MG63 (cell line): ENCODE data around the gene KCNMA1. TPM values are rescaled to one million over a fixed set of nuclear protein-coding genes. Genes with fewer than 3 reads are reported as not detected.

Experiments
- DNase-seq: peaks from one replicate; pipeline ENCODE4 v3.0.0-alpha.2; 2020
- H3K27me3 ChIP-seq: fragments of 250-450 bp; sonication (Bioruptor Pico); 2 replicates; pipeline ENCODE4 v1.5.1; 2020; ENCODE audit warnings: mild to moderate bottlenecking, moderate library complexity
- H3K36me3 ChIP-seq: fragments of 250-450 bp; sonication (Bioruptor Pico); 2 replicates; pipeline ENCODE4 v1.5.1; 2020; ENCODE audit warnings: mild to moderate bottlenecking, moderate library complexity
- H3K4me3 ChIP-seq: fragments of 250-450 bp; sonication (Bioruptor Pico); 2 replicates; pipeline ENCODE4 v1.5.1; 2020; ENCODE audit warnings: mild to moderate bottlenecking, moderate library complexity
- H3K9me3 ChIP-seq: fragments of 250-450 bp; sonication (Bioruptor Pico); 2 replicates; pipeline ENCODE4 v1.5.1; 2020; ENCODE audit warnings: mild to moderate bottlenecking, moderate library complexity
- total RNA-seq: library from RNA; depleted of rRNA; stranded (reverse); fragments of >200 nt; shearing (Covaris generic); gene quantifications from 2 replicates; pipeline ENCODE4 v1.2.3, GENCODE V29; 2014; ENCODE audit warnings: low replicate concordance

Gene KCNMA1
- total RNA-seq, 1 experiment from 2014 or later: 40.8 TPM

- Histone ChIP-seq H3K4me3 (no peak overlapping the region), H3K9me3 (peaks cover 5% of the 10 kb centered on the region; the same call in 1 of the 2 replicates), H3K27me3 (no peaks in the 10 kb centered on the region), H3K36me3 (no peaks in the 10 kb centered on the region)
- DNase-seq: no peak
Observed at GRCh38 chr10:77641344-77641743, 3.7 kb upstream of the KCNMA1 start.

GRCh38 chr10:77640167-77640566 is 2.6 kb upstream of the KCNMA1 start:
- peaks cover 5% of the 10 kb centered on the region; the same call in 1 of the 2 replicates for H3K9me3 ChIP-seq
- no peaks in the 10 kb centered on the region for H3K27me3 ChIP-seq
- no peaks in the 10 kb centered on the region; the same call in none of the 2 replicates for H3K36me3 ChIP-seq
- DNase-seq: no peak
- no peak overlapping the region for H3K4me3 ChIP-seq

GRCh38 chr10:77639756-77640155 is 2.1 kb upstream of the KCNMA1 start:
- no peak for DNase-seq
- H3K36me3 ChIP-seq: no peaks in the 10 kb centered on the region; the same call in none of the 2 replicates
- H3K4me3 ChIP-seq: no peak overlapping the region
- H3K27me3 ChIP-seq: no peaks in the 10 kb centered on the region
- peaks cover 5% of the 10 kb centered on the region; the same call in 1 of the 2 replicates for H3K9me3 ChIP-seq

GRCh38 chr10:77638321-77639101 is 903 bp upstream of the KCNMA1 start:
- peak; percentile 69 for DNase-seq
- Histone ChIP-seq H3K9me3 (no peaks in the 10 kb centered on the region), H3K4me3 (peak overlapping the region; percentile 57), H3K36me3 (peaks cover 8% of the 10 kb centered on the region), H3K27me3 (no peaks in the 10 kb centered on the region)

GRCh38 chr10:77636967-77637531 is 559 bp downstream of the KCNMA1 start:
- Histone ChIP-seq H3K27me3 (no peaks in the 10 kb centered on the region), H3K4me3 (peak overlapping the region; percentile 90), H3K9me3 (no peaks in the 10 kb centered on the region), H3K36me3 (peaks cover 8% of the 10 kb centered on the region)
- peak; percentile 19 for DNase-seq

- no peaks in the 10 kb centered on the region for H3K9me3 ChIP-seq
- H3K4me3 ChIP-seq: peak overlapping the region; percentile 90
- no peaks in the 10 kb centered on the region for H3K27me3 ChIP-seq
- H3K36me3 ChIP-seq: peaks cover 8% of the 10 kb centered on the region
- DNase-seq: peak; percentile 31
Observed at GRCh38 chr10:77636282-77636966, 1.2 kb downstream of the KCNMA1 start.

GRCh38 chr10:77635402-77636227 is 2.0 kb downstream of the KCNMA1 start:
- Histone ChIP-seq H3K9me3 (no peaks in the 10 kb centered on the region), H3K36me3 (peaks cover 11% of the 10 kb centered on the region), H3K27me3 (no peaks in the 10 kb centered on the region), H3K4me3 (peak overlapping the region; percentile 90)
- no peak for DNase-seq

GRCh38 chr10:77634939-77635338 is 2.7 kb downstream of the KCNMA1 start:
- no peaks in the 10 kb centered on the region for H3K27me3 ChIP-seq
- DNase-seq: no peak
- peak overlapping the region; percentile 90 for H3K4me3 ChIP-seq
- H3K9me3 ChIP-seq: no peaks in the 10 kb centered on the region
- peaks cover 14% of the 10 kb centered on the region for H3K36me3 ChIP-seq

- Histone ChIP-seq H3K27me3 (no peaks in the 10 kb centered on the region), H3K4me3 (no peak overlapping the region), H3K36me3 (peaks cover 19% of the 10 kb centered on the region), H3K9me3 (no peaks in the 10 kb centered on the region)
- DNase-seq: peak; percentile 67
Observed at GRCh38 chr10:77633376-77633775, 4.2 kb downstream of the KCNMA1 start.

- H3K27me3 ChIP-seq: no peaks in the 10 kb centered on the region
- H3K9me3 ChIP-seq: no peaks in the 10 kb centered on the region
- peaks cover 19% of the 10 kb centered on the region for H3K36me3 ChIP-seq
- DNase-seq: peak; percentile 74
- H3K4me3 ChIP-seq: no peak overlapping the region
Observed at GRCh38 chr10:77631241-77631640, 6.4 kb downstream of the KCNMA1 start.

GRCh38 chr10:77630507-77630848 is 7.1 kb downstream of the KCNMA1 start:
- Histone ChIP-seq H3K9me3 (no peaks in the 10 kb centered on the region), H3K27me3 (no peaks in the 10 kb centered on the region), H3K36me3 (peaks cover 19% of the 10 kb centered on the region), H3K4me3 (no peak overlapping the region)
- DNase-seq: no peak

- peaks cover 19% of the 10 kb centered on the region for H3K36me3 ChIP-seq
- no peaks in the 10 kb centered on the region for H3K9me3 ChIP-seq
- H3K27me3 ChIP-seq: no peaks in the 10 kb centered on the region
- 0 out of 2 replicates have a peak overlapping the region, but pooled peaks have one; percentile 8 for H3K4me3 ChIP-seq
- no peak for DNase-seq
Observed at GRCh38 chr10:77629775-77630506, 7.7 kb downstream of the KCNMA1 start.

GRCh38 chr10:77628906-77629730 is 8.5 kb downstream of the KCNMA1 start:
- H3K9me3 ChIP-seq: no peaks in the 10 kb centered on the region
- no peak overlapping the region for H3K4me3 ChIP-seq
- H3K27me3 ChIP-seq: no peaks in the 10 kb centered on the region
- peaks cover 16% of the 10 kb centered on the region for H3K36me3 ChIP-seq
- peak; percentile 46 for DNase-seq

- Histone ChIP-seq H3K27me3 (no peaks in the 10 kb centered on the region), H3K9me3 (no peaks in the 10 kb centered on the region), H3K36me3 (peaks cover 16% of the 10 kb centered on the region), H3K4me3 (no peak overlapping the region)
- DNase-seq: no peak
Observed at GRCh38 chr10:77626266-77626935, 11.2 kb downstream of the KCNMA1 start.

- peaks cover 18% of the 10 kb centered on the region for H3K36me3 ChIP-seq
- peak overlapping the region; percentile 16; the same call in 1 of the 2 replicates for H3K4me3 ChIP-seq
- no peaks in the 10 kb centered on the region for H3K9me3 ChIP-seq
- no peak for DNase-seq
- no peaks in the 10 kb centered on the region for H3K27me3 ChIP-seq
Observed at GRCh38 chr10:77625379-77625778, 12.2 kb downstream of the KCNMA1 start.
